Right lobe of liver (tissue), 4 donors: ENCODE measurements around the gene LPO.

Experiments used
- CTCF ChIP-seq, 4 donors: fragments of 200-600 bp in 3 of 4; fragments of 450-650 bp in 1 of 4; IDR thresholded peaks; one replicate each; pipeline versions ENCODE4 v1.5.1 to v1.8.0; 2016 to 2022; ENCODE audit warnings: antibody characterized with exemption in 4 of 4, mild to moderate bottlenecking in 2 of 4
- POLR2A ChIP-seq: fragments of 450-650 bp; IDR thresholded peaks from one replicate; pipeline ENCODE4 v1.6.1; 2017; ENCODE audit warnings: antibody characterized with exemption, mild to moderate bottlenecking
- donor health status: DM: no; HTN: no; CAD: no.
- donor health status: DM: no; HTN: no; CAD: no.
- donor health status: DM: no; HTN: yes; CAD: no.

- TF ChIP-seq CTCF (IDR thresholded peaks at IDR 0.05) (no peak), POLR2A (no peak)
These were observed 75.7 kb downstream of the LPO start for GRCh38 chr17:58313815-58314705.
